SJCRH30 (cell line): ENCODE data around the gene BPGM. TPM values are rescaled to one million over a fixed set of nuclear protein-coding genes. Genes with fewer than 3 reads are reported as not detected.

ENCODE experiments used
- DNase-seq, 2 experiments: peaks; one replicate each; pipeline ENCODE4 v3.0.0-alpha.2; 2015 to 2020
- H3K27ac ChIP-seq: fragments of 250-450 bp; sonication (Bioruptor Pico); 2 replicates; pipeline ENCODE4 v1.5.1; 2020; ENCODE audit warnings: mild to moderate bottlenecking, moderate library complexity
- H3K27me3 ChIP-seq: fragments of 250-450 bp; sonication (Bioruptor Pico); 2 replicates; pipeline ENCODE4 v1.5.1; 2020; ENCODE audit warnings: mild to moderate bottlenecking, moderate library complexity
- H3K36me3 ChIP-seq: fragments of 250-450 bp; sonication (Bioruptor Pico); 2 replicates; pipeline ENCODE4 v1.5.1; 2020; ENCODE audit warnings: mild to moderate bottlenecking, moderate library complexity
- H3K4me1 ChIP-seq: fragments of 250-450 bp; sonication (Bioruptor Pico); 2 replicates; pipeline ENCODE4 v1.5.1; 2020; ENCODE audit warnings: mild to moderate bottlenecking, moderate library complexity
- H3K4me3 ChIP-seq: fragments of 250-450 bp; sonication (Bioruptor Pico); 2 replicates; pipeline ENCODE4 v1.5.1; 2020; ENCODE audit warnings: mild to moderate bottlenecking, moderate library complexity
- H3K9me3 ChIP-seq: fragments of 250-450 bp; sonication (Bioruptor Pico); replicated peaks from 2 replicates; pipeline ENCODE4 v1.5.1; 2020; ENCODE audit warnings: mild to moderate bottlenecking, moderate library complexity
- total RNA-seq: library from RNA; depleted of rRNA; stranded (reverse); fragments of >200 nt; shearing (Covaris generic); gene quantifications from 2 replicates; pipeline ENCODE4 v1.2.3, GENCODE V29; 2014; rRNA removed

BPGM gene
- 18.8 and 20.6 TPM in 2 replicates for total RNA-seq

DNA sequence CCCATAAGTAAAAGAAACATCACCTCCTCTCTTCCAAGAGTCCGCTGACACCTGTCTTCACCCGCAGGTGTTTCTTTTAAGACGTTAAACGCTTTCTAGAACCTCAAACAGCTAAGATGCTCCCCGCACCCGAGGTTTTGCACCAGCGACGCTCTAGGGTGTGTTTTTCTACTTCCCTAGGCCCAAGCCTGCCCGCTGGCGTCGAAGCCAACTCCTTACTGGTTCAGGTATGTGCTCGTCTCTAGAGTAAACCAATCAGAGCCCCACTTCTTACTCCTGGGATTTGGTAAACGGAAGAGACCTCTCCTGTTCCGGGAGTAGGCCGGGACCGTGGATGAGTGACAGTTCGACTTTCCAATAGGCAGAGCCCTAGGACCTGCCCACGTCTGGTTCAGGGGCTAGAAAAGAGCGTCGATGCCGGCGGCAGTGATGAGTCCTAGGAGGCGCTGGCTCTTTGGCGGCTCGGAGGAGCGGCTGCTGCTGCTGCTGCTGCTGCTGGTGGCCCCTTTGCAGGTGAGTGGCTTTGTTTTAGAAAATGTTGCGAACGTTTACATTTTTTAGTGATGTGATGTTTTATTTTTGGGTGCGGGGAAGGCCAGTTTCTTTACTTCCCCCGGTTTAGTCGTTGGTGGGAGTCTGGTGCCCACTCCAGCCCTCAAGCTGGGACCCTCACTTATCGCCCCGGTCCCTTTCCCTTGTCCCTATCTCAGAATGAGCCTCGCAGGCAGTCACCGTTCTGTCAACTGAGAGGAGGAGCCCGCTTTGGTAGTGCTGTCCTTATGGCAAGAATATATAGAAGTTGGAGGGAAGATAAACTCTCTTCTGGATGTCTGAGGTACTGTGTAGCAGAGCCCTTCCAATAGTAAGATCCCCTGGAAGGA lies at the start of gene BPGM:
Gene BPGM (plus strand): TSS at position 429 of the 881 bp plus-strand sequence. CDS start 14,655 bp downstream, outside the sequence.
- H3K36me3 ChIP-seq = no peaks in the 10 kb centered on the region
- H3K4me1 ChIP-seq = peaks cover 6% of the 10 kb centered on the region
- H3K4me3 ChIP-seq = peak within 1 kb of the TSS; percentile 67
- H3K27ac ChIP-seq = peak within 1 kb of the TSS; percentile 27
- no peaks in the 10 kb centered on the region for H3K27me3 ChIP-seq
- no peaks in the 10 kb centered on the region for H3K9me3 ChIP-seq
- peak; percentile 99 to 100 for DNase-seq

DNA sequence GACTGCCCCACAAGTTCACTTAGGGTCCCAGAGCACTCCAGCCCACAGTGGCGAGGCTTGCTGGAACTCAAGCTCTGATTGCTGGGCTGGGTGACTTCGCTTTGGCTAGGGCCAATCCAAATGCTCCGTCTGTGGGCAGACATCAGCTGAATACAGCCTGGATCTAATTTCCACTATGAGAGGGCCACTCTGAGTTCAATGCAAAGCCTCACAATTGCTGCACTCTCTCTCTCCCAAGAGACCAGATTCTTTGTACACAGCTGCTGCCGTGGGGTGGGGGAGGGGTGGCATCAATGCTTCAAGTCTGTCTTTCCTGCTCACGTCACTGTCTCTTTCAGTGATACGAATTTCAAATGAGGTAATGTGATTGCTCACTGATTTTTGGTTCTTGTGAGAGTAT lies 47.3 kb upstream of the BPGM start:
- Histone ChIP-seq H3K9me3 (no peaks in the 10 kb centered on the region), H3K36me3 (no peaks in the 10 kb centered on the region), H3K27me3 (no peaks in the 10 kb centered on the region), H3K4me3 (no peak overlapping the region), H3K4me1 (peaks cover 9% of the 10 kb centered on the region), H3K27ac (no peak overlapping the region)
- peak; percentile 82 to 91 for DNase-seq

DNA sequence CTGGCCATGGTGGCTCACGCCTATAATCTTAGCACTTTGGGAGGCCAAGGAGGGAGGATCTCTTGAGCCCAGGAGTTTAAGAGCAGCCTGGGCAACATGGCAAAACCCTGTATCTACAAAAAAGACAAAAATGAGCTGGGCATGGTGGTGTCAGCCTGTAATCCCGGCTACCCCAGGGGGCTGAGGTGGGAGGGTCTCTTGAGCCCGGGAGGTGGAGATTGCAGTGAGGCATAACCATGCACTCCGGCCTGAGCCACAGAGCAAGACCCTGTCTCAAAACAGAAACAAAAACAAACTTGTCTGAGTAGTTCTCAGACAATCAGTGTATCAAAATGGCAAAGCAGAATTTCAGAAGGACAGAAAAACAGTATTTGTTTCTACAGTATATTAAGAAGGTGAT lies 45.2 kb upstream of the BPGM start:
- peaks cover 9% of the 10 kb centered on the region for H3K4me1 ChIP-seq
- H3K27me3 ChIP-seq = no peaks in the 10 kb centered on the region

DNA sequence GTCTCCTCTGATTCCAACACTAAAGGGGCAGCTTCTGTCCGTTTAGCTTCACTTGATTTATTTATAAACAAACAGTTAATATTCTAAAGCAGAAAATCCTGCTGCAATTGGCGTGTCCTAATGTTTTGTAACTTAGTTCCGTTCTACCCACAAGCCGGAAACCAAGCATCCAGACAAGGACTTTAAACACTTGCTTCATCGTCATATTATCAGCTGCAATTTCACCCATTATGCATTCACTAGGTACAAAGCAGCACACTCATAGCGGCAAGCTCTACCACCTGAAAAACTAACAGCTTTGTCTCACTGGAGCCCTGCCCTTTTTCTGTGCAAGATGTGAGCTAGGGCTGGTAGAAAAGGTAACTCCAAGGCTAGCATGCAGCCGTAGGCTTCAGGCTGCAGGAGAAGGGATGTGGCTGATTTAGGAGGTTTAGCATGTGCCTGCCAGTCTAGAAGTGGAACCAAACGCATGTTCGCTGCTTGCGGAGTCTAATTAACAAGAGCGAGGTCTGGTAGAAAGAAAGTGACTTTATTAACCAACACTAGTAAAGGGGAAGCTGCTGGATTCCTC lies 43.7 kb upstream of the BPGM start:
- Histone ChIP-seq H3K36me3 (no peaks in the 10 kb centered on the region), H3K4me1 (peaks cover 9% of the 10 kb centered on the region), H3K27ac (no peak overlapping the region), H3K9me3 (no peaks in the 10 kb centered on the region), H3K27me3 (no peaks in the 10 kb centered on the region; the same call in 1 of the 2 replicates), H3K4me3 (peak overlapping the region; percentile 40)
- peak in 1 of 2 experiments; percentile 38 for DNase-seq

More for the DNA sequence above, 45.2 kb upstream of the BPGM start:
- no peak overlapping the region for H3K4me3 ChIP-seq
- H3K9me3 ChIP-seq = no peaks in the 10 kb centered on the region
- DNase-seq = no peak
- H3K27ac ChIP-seq = no peak overlapping the region
- no peaks in the 10 kb centered on the region for H3K36me3 ChIP-seq

DNA sequence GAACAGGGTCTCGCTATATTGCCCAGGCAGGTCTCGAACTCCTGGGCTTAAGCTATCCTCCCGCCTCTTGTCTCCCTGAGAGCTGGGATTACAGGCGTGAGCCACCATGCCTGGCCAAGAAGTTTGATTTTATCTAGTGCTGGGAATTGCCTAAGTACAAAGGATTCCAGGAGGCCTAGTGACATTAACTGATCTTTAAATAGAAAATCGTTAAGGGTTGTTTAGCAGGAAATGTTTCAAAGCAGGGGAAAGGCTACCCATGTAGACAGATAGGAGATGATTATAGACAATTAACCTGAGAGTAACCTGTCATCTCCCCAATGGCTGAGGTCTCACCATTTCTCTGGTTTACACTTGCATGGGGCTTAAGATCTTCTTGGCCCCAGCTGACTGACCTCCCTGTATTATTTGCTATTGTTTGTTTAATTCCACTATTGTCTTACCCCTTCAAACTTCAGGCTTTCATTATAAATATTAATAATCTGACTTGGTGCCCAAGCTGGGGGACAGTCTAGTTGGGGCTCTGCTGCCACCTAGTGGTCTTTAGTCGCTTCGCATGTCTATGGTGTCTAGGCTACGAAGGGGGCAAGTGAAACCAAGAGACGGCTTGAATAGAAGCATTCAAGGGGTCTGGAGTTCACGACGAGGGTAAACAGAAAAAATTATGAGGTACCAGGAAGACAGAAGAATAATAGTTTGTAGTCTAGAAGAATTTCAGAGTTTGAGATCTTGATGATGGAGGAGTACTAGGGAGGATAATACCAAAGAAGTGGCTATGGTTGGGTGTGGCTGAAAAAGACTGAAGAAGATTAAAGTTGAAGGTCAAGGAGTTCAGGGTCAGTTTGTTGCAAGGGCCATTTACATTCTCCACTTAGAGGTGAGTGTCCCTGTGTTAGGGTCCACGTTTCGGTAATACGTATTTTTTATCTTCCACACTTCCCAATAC lies 40.4 kb upstream of the BPGM start:
- H3K9me3 ChIP-seq = no peaks in the 10 kb centered on the region
- H3K27me3 ChIP-seq = no peaks in the 10 kb centered on the region; the same call in 1 of the 2 replicates
- H3K4me1 ChIP-seq = no peaks in the 10 kb centered on the region; the same call in 1 of the 2 replicates
- no peaks in the 10 kb centered on the region for H3K36me3 ChIP-seq
- H3K4me3 ChIP-seq = no peak overlapping the region
- peak; percentile 55 to 85 for DNase-seq
- no peak overlapping the region for H3K27ac ChIP-seq

DNA sequence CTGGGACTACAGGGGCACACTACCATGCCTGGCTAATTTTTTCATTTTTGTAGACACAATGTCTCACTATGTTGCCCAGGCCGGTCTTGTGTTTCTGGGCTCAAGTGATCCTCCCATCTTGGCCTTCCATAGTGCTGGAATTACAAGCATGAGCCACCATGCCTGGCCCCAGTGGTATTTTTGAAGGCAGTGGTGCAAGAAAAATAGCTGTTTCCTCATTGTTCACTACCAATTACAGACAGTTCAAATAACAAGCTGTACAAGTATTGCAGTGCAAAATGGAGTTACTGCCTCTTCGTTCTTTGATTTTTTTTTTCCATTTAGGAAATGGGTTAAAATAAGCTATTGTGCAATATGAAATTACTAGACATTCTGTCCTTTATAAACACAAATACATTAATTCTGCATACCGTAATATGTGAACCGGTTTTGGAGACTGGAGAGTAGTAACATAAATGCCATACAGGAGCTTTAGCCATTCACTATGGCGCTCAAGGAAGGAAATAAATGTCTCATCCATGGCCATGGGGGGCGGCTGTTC lies 35.0 kb upstream of the BPGM start:
- no peak overlapping the region for H3K27ac ChIP-seq
- DNase-seq = no peak
- no peaks in the 10 kb centered on the region for H3K4me1 ChIP-seq
- H3K4me3 ChIP-seq = no peak overlapping the region
- H3K27me3 ChIP-seq = peaks cover 5% of the 10 kb centered on the region; the same call in 1 of the 2 replicates
- no peaks in the 10 kb centered on the region for H3K36me3 ChIP-seq
- no peaks in the 10 kb centered on the region for H3K9me3 ChIP-seq

DNA sequence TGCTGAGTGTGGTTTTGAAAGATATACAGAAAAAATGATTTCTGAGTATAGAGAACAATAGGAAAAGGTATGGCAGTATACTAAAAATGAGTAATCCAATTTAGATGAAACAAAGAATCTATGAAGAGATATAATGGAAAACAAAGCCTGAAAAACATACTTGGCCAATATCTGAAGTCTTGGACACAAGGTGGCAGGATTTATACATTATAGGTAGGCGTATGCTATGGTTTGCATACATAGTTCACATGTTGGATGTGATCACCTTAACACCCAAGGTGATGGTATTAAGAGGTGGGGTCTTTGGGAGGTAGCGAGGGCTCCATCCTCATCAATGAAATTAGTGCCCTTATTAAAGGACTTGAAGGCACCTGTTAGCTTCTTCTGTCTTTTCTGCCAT lies 34.5 kb upstream of the BPGM start:
- H3K4me3 ChIP-seq = no peak overlapping the region
- H3K27ac ChIP-seq = no peak overlapping the region
- no peaks in the 10 kb centered on the region for H3K36me3 ChIP-seq
- H3K27me3 ChIP-seq = peaks cover 5% of the 10 kb centered on the region; the same call in 1 of the 2 replicates
- no peak for DNase-seq
- no peaks in the 10 kb centered on the region for H3K9me3 ChIP-seq
- H3K4me1 ChIP-seq = no peaks in the 10 kb centered on the region

DNA sequence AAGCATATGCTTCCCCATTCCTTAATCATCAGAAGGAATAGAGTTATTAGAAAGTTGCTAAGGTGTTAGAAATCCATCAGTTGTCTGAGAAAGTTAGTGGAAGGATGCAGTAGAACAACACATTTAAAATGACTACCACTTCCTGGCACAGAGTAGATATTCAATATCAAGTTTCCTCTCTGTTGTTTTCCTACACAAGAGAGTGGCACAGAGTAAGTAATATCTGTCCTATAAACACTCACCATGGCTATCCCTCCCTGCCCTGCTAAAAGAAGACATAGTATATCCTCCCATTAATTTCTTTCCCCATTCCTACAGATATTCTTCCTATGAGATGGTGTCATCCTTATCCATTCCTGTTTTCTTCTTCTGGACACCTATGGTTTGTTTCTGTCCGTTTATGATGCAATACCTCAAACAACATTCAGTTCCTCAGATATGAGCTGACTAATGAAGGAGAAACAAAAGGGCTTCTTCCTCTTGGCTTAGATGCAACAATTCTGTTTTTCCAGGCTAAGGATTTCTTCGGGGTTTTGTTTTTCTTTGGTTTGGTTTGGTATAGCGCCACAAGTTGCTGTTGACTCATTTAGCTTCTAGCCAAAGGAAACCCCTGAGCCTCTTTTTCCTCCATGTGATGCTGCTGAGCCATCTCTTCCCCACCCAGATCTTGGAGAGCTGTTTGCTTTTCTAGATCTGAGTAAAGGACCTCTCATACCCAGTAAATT lies 32.9 kb upstream of the BPGM start:
- no peaks in the 10 kb centered on the region for H3K36me3 ChIP-seq
- H3K4me3 ChIP-seq = no peak overlapping the region
- H3K4me1 ChIP-seq = no peaks in the 10 kb centered on the region
- H3K27ac ChIP-seq = no peak overlapping the region
- 0 out of 2 replicates have a peak, but pooled peaks cover 5% of the 10 kb centered on the region for H3K27me3 ChIP-seq
- no peak for DNase-seq
- H3K9me3 ChIP-seq = no peaks in the 10 kb centered on the region

DNA sequence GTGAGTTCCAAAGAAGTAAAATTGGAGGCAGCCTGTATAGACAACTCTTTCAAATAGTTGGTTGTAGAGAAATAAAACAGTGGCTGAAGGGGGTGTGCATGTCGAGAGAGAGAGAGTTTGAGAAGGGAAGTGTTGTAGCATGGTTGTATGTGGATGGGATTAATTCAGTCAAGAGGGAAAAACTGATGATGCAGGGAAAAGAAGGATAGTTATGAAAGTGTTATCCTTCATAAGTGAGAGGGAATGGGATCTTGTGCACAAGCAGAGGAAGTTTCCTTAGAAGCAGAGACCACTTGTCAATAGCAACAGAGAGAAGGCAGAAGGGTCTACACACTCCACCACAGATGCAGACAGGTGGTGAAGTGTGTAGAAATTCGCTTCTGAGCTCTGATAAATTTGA lies 30.0 kb upstream of the BPGM start:
- DNase-seq = no peak
- Histone ChIP-seq H3K4me1 (peaks cover 6% of the 10 kb centered on the region), H3K27me3 (0 out of 2 replicates have a peak, but pooled peaks cover 5% of the 10 kb centered on the region)

DNA sequence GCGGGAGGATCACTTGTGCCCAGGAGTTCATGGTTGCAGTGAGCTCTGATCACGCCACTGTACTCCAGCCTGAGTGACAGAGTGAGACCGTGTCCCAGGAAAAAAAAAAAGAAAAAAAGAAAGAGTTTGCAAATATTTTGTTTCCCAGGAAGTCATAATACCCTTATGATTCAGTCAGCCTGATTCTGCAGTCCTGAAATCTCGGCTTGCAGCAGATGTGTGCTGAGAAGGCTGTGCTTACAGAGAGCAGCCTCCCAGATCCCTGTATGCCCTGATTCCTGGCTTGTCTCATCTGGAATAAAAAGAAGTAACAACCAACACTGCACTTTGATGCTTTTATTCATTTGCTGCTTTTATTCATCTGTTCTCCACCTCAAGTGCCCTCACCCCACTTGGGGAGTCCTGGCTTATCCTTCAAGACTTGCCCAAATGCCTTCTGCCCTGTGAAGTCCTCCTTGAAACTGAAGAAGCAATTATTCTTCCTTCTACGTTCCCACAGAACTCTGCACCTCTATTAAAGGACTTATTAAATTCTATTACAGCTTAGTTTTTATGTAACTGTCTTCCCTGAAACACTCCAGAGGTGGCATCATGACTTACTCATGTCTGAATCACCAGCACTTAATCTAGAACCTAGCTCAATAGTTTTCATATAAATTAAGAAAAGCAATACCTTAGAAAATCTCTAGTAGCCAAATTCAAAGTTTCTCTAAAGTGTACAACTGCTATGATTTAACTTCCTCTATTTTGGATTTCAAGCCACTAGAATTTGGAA lies 27.7 kb upstream of the BPGM start:
- H3K4me3 ChIP-seq = no peak overlapping the region
- no peaks in the 10 kb centered on the region for H3K36me3 ChIP-seq
- no peak for DNase-seq
- 0 out of 2 replicates have a peak, but pooled peaks cover 3% of the 10 kb centered on the region for H3K27me3 ChIP-seq
- H3K4me1 ChIP-seq = peaks cover 6% of the 10 kb centered on the region
- no peaks in the 10 kb centered on the region for H3K9me3 ChIP-seq
- no peak overlapping the region for H3K27ac ChIP-seq

More for the DNA sequence above, 30.0 kb upstream of the BPGM start:
- Histone ChIP-seq H3K36me3 (no peaks in the 10 kb centered on the region), H3K9me3 (no peaks in the 10 kb centered on the region), H3K27ac (no peak overlapping the region), H3K4me3 (no peak overlapping the region)

DNA sequence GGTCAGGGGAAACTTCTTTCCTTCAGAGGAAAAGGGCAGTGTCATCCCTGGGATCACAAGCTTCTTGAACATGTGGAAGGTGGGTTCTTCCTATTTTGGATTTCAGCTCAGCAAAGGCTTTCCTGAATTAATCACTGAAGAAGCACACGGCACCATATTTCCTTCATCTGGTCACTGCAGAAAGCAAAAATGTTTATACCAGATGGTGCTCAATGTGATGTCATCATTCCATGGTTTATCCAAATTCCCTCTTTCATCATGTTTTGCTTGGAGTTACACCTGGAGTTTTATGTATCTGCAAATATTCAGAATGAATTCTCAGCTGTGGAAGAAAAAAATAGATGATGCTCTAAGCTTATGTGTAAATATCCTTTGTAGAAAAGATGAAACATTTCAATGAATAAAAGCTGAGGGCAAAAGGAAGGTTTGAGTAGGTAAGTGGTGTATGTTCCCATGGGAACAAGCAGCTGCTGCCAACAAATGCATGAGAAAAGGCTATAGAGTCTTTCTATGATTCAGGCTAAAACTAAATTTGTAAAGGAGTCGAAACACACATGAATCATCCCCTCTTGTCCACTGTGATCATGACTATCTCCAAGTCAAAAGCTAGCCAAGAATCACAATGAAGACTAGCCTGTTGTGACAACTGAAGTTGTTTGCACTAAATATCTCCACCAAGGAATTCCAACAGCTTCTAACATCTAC lies 26.9 kb upstream of the BPGM start:
- no peak for DNase-seq
- no peak overlapping the region for H3K4me3 ChIP-seq

DNA sequence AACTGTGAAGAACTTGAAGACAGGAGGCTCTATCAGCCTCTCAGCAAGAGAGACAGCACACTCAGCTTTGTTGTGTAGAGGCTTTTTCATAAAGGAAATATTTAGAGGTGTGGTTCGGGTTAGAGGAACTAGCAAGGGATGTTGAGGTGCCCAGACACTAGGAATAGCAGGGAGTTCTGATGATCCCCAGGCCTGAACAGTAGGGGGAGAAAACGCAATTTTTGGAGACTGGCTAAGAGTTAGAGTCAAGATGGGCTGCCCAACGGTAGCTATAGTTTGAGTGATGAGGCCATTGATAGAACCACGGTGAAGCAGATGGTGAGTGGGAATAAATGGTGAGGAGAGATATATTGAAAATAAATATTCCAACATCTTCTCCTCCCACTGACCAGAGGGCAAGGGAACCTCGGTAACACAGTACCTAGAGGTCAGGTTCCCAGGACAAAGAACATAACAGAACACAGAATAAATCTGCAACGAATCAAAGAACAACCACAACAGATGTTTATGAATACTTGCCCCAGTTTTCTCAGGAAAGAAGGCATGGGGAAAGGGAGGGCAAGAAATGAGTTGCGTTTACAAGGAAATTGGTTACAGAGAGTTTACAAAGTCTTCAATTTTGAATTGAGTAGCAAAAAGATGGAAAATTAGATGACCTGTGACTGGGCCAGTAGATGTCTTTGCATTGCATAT lies 24.2 kb upstream of the BPGM start:
- Histone ChIP-seq H3K27me3 (no peaks in the 10 kb centered on the region), H3K4me3 (no peak overlapping the region), H3K4me1 (peaks cover 6% of the 10 kb centered on the region), H3K36me3 (no peaks in the 10 kb centered on the region), H3K27ac (no peak overlapping the region), H3K9me3 (no peaks in the 10 kb centered on the region)
- DNase-seq = no peak

More for the DNA sequence above, 26.9 kb upstream of the BPGM start:
- H3K36me3 ChIP-seq = no peaks in the 10 kb centered on the region
- peaks cover 6% of the 10 kb centered on the region for H3K4me1 ChIP-seq
- H3K9me3 ChIP-seq = no peaks in the 10 kb centered on the region
- no peak overlapping the region for H3K27ac ChIP-seq
- H3K27me3 ChIP-seq = no peaks in the 10 kb centered on the region
